ENCODE measurements around the gene SLC23A2.
A peak's percentile ranks its signal among the peaks of the same experiment; 100 is the strongest.

Gene SLC23A2

GRCh38 chr20:4925842-4926530, 75.3 kb downstream of the SLC23A2 start:
- H3K79me1 ChIP-seq (ENCODE audit: low read depth, low read length) = peaks cover 2% of the 10 kb centered on the region
- no peak overlapping the region for H3K18ac ChIP-seq (ENCODE audit: low read length)
- H3K4me3 ChIP-seq (ENCODE audit: low read length in 2 of 2) = no peak overlapping the region
- H2BK5ac ChIP-seq (ENCODE audit: low read length) = no peak overlapping the region
- H2BK120ac ChIP-seq (ENCODE audit: low read depth, low read length) = no peak overlapping the region
- H2BK15ac ChIP-seq (ENCODE audit: low read length) = no peak overlapping the region
- no peaks in the 10 kb centered on the region for H3K9me3 ChIP-seq (replicated peaks in 1 of 2; ENCODE audit: control insufficient read depth in 2 of 2, insufficient read depth in 1 of 2, low read depth in 1 of 2, low read length in 2 of 2)
- H3K4me2 ChIP-seq (ENCODE audit: insufficient read depth, low read length, poor library complexity, severe bottlenecking) = no peak overlapping the region
- no peak overlapping the region for H2AFZ ChIP-seq (ENCODE audit: low read length)
- no peak overlapping the region for H4K8ac ChIP-seq (ENCODE audit: low read depth, low read length)
- no CpG with 5 or more reads among the region's 15 CpGs for WGBS, 2 donors (ENCODE audit: extremely low coverage in 2 of 2, insufficient read length in 2 of 2, insufficient replicate concordance in 1 of 2)
- no peak overlapping the region for H3K9ac ChIP-seq (ENCODE audit: low read depth, low read length, poor library complexity)
- no peak for DNase-seq (ENCODE audit: low spot score)
- H3K27me3 ChIP-seq (ENCODE audit: control insufficient read depth in 3 of 3, insufficient read depth in 3 of 3, low read depth in 1 of 3, low read length in 3 of 3) = no peaks in the 10 kb centered on the region
- H3K23ac ChIP-seq (ENCODE audit: low read depth, low read length, poor library complexity) = no peak overlapping the region
- no peak overlapping the region for H3K14ac ChIP-seq (ENCODE audit: low read length)
- H3K4ac ChIP-seq (ENCODE audit: low read length) = no peak overlapping the region
- no peak overlapping the region for H3K27ac ChIP-seq (replicated peaks; ENCODE audit: low read length)
- peaks cover 2 to 6% of the 10 kb centered on the region in 2 donors for H3K4me1 ChIP-seq (ENCODE audit: control insufficient read depth in 2 of 2, insufficient read depth in 1 of 2, low read depth in 1 of 2, low read length in 2 of 2)
- no peak overlapping the region for H2BK12ac ChIP-seq (ENCODE audit: low read length)
- H2AK5ac ChIP-seq (ENCODE audit: low read depth, low read length) = no peak overlapping the region
- H4K91ac ChIP-seq (ENCODE audit: low read depth, low read length, poor library complexity) = no peak overlapping the region
- H3K36me3 ChIP-seq (replicated peaks in 1 of 2; ENCODE audit: control insufficient read depth in 2 of 2, insufficient read depth in 2 of 2, low read length in 2 of 2) = no peaks in the 10 kb centered on the region

GRCh38 chr20:4924446-4924845, 76.9 kb downstream of the SLC23A2 start:
- H2BK12ac ChIP-seq (ENCODE audit: low read length) = no peak overlapping the region
- H3K23ac ChIP-seq (ENCODE audit: low read depth, low read length, poor library complexity) = no peak overlapping the region
- no peaks in the 10 kb centered on the region for H3K27me3 ChIP-seq (ENCODE audit: control insufficient read depth in 3 of 3, insufficient read depth in 3 of 3, low read depth in 1 of 3, low read length in 3 of 3)
- H3K4ac ChIP-seq (ENCODE audit: low read length) = no peak overlapping the region
- no peak overlapping the region for H3K4me2 ChIP-seq (ENCODE audit: insufficient read depth, low read length, poor library complexity, severe bottlenecking)
- H4K91ac ChIP-seq (ENCODE audit: low read depth, low read length, poor library complexity) = no peak overlapping the region
- H2AFZ ChIP-seq (ENCODE audit: low read length) = no peak overlapping the region
- H3K18ac ChIP-seq (ENCODE audit: low read length) = no peak overlapping the region
- no peak for DNase-seq (ENCODE audit: low spot score)
- H3K4me3 ChIP-seq (ENCODE audit: low read length in 2 of 2) = no peak overlapping the region
- peak overlapping the region; percentile 48 for H2AK5ac ChIP-seq (ENCODE audit: low read depth, low read length)
- H4K8ac ChIP-seq (ENCODE audit: low read depth, low read length) = no peak overlapping the region
- WGBS, 2 donors (ENCODE audit: extremely low coverage in 2 of 2, insufficient read length in 2 of 2, insufficient replicate concordance in 1 of 2) = no CpG with 5 or more reads among the region's 2 CpGs
- no peak overlapping the region for H2BK15ac ChIP-seq (ENCODE audit: low read length)
- H3K14ac ChIP-seq (ENCODE audit: low read length) = no peak overlapping the region
- no peak overlapping the region for H2BK5ac ChIP-seq (ENCODE audit: low read length)
- H3K4me1 ChIP-seq (ENCODE audit: control insufficient read depth in 2 of 2, insufficient read depth in 1 of 2, low read depth in 1 of 2, low read length in 2 of 2) = peaks cover 2 to 6% of the 10 kb centered on the region in 2 donors
- no peaks in the 10 kb centered on the region for H3K36me3 ChIP-seq (replicated peaks in 1 of 2; ENCODE audit: control insufficient read depth in 2 of 2, insufficient read depth in 2 of 2, low read length in 2 of 2)
- H3K9ac ChIP-seq (ENCODE audit: low read depth, low read length, poor library complexity) = no peak overlapping the region
- no peaks in the 10 kb centered on the region for H3K9me3 ChIP-seq (replicated peaks in 1 of 2; ENCODE audit: control insufficient read depth in 2 of 2, insufficient read depth in 1 of 2, low read depth in 1 of 2, low read length in 2 of 2)
- no peak overlapping the region for H3K27ac ChIP-seq (replicated peaks; ENCODE audit: low read length)
- peaks cover 2% of the 10 kb centered on the region for H3K79me1 ChIP-seq (ENCODE audit: low read depth, low read length)
- H2BK120ac ChIP-seq (ENCODE audit: low read depth, low read length) = no peak overlapping the region

GRCh38 chr20:4924032-4924431, 77.3 kb downstream of the SLC23A2 start:
- no CpG with 5 or more reads among the region's 6 CpGs for WGBS, 2 donors (ENCODE audit: extremely low coverage in 2 of 2, insufficient read length in 2 of 2, insufficient replicate concordance in 1 of 2)
- H3K4ac ChIP-seq (ENCODE audit: low read length) = no peak overlapping the region

GRCh38 chr20:4922186-4922585, 79.1 kb downstream of the SLC23A2 start:
- Histone ChIP-seq H3K4me3 (ENCODE audit: low read length in 2 of 2) (no peak overlapping the region), H3K18ac (ENCODE audit: low read length) (no peak overlapping the region), H4K91ac (ENCODE audit: low read depth, low read length, poor library complexity) (no peak overlapping the region), H3K27ac (replicated peaks; ENCODE audit: low read length) (no peak overlapping the region), H2AK5ac (ENCODE audit: low read depth, low read length) (no peak overlapping the region), H2BK120ac (ENCODE audit: low read depth, low read length) (no peak overlapping the region), H3K4ac (ENCODE audit: low read length) (no peak overlapping the region), H2BK15ac (ENCODE audit: low read length) (no peak overlapping the region), H3K4me2 (ENCODE audit: insufficient read depth, low read length, poor library complexity, severe bottlenecking) (no peak overlapping the region), H3K9me3 (replicated peaks in 1 of 2; ENCODE audit: control insufficient read depth in 2 of 2, insufficient read depth in 1 of 2, low read depth in 1 of 2, low read length in 2 of 2) (no peaks in the 10 kb centered on the region), H3K14ac (ENCODE audit: low read length) (no peak overlapping the region), H2BK5ac (ENCODE audit: low read length) (no peak overlapping the region), H2BK12ac (ENCODE audit: low read length) (no peak overlapping the region), H3K4me1 (ENCODE audit: control insufficient read depth in 2 of 2, insufficient read depth in 1 of 2, low read depth in 1 of 2, low read length in 2 of 2) (peaks cover 2 to 6% of the 10 kb centered on the region in 2 donors), H3K23ac (ENCODE audit: low read depth, low read length, poor library complexity) (no peak overlapping the region), H4K8ac (ENCODE audit: low read depth, low read length) (no peak overlapping the region), H3K79me1 (ENCODE audit: low read depth, low read length) (peaks cover 2% of the 10 kb centered on the region), H3K9ac (ENCODE audit: low read depth, low read length, poor library complexity) (no peak overlapping the region), H3K27me3 (ENCODE audit: control insufficient read depth in 3 of 3, insufficient read depth in 3 of 3, low read depth in 1 of 3, low read length in 3 of 3) (no peaks in the 10 kb centered on the region), H3K36me3 (replicated peaks in 1 of 2; ENCODE audit: control insufficient read depth in 2 of 2, insufficient read depth in 2 of 2, low read length in 2 of 2) (no peaks in the 10 kb centered on the region), H2AFZ (ENCODE audit: low read length) (no peak overlapping the region)
- no peak for DNase-seq (ENCODE audit: low spot score)
- no CpG with 5 or more reads among the region's 4 CpGs for WGBS, 2 donors (ENCODE audit: extremely low coverage in 2 of 2, insufficient read length in 2 of 2, insufficient replicate concordance in 1 of 2)

More at GRCh38 chr20:4924032-4924431, 77.3 kb downstream of the SLC23A2 start:
- Histone ChIP-seq H3K4me3 (ENCODE audit: low read length in 2 of 2) (no peak overlapping the region), H3K27me3 (ENCODE audit: control insufficient read depth in 3 of 3, insufficient read depth in 3 of 3, low read depth in 1 of 3, low read length in 3 of 3) (no peaks in the 10 kb centered on the region), H2BK12ac (ENCODE audit: low read length) (no peak overlapping the region), H3K4me2 (ENCODE audit: insufficient read depth, low read length, poor library complexity, severe bottlenecking) (no peak overlapping the region), H2BK15ac (ENCODE audit: low read length) (no peak overlapping the region), H3K18ac (ENCODE audit: low read length) (peak overlapping the region; percentile 52), H3K27ac (replicated peaks; ENCODE audit: low read length) (no peak overlapping the region), H3K36me3 (replicated peaks in 1 of 2; ENCODE audit: control insufficient read depth in 2 of 2, insufficient read depth in 2 of 2, low read length in 2 of 2) (no peaks in the 10 kb centered on the region), H3K79me1 (ENCODE audit: low read depth, low read length) (peaks cover 2% of the 10 kb centered on the region), H2BK120ac (ENCODE audit: low read depth, low read length) (no peak overlapping the region), H2AFZ (ENCODE audit: low read length) (no peak overlapping the region), H3K14ac (ENCODE audit: low read length) (no peak overlapping the region), H3K23ac (ENCODE audit: low read depth, low read length, poor library complexity) (peak overlapping the region; percentile 10), H4K8ac (ENCODE audit: low read depth, low read length) (no peak overlapping the region), H3K4me1 (ENCODE audit: control insufficient read depth in 2 of 2, insufficient read depth in 1 of 2, low read depth in 1 of 2, low read length in 2 of 2) (peaks cover 2 to 6% of the 10 kb centered on the region in 2 donors), H2BK5ac (ENCODE audit: low read length) (no peak overlapping the region), H2AK5ac (ENCODE audit: low read depth, low read length) (peak overlapping the region; percentile 48), H3K9ac (ENCODE audit: low read depth, low read length, poor library complexity) (no peak overlapping the region), H4K91ac (ENCODE audit: low read depth, low read length, poor library complexity) (no peak overlapping the region), H3K9me3 (replicated peaks in 1 of 2; ENCODE audit: control insufficient read depth in 2 of 2, insufficient read depth in 1 of 2, low read depth in 1 of 2, low read length in 2 of 2) (no peaks in the 10 kb centered on the region)
- no peak for DNase-seq (ENCODE audit: low spot score)

All from neuronal stem cell (in vitro differentiated cells).